Hepatocyte (in vitro differentiated cells): ENCODE results near the gene MRPS22. TPM values are rescaled to one million over a fixed set of nuclear protein-coding genes. Genes with fewer than 3 reads are reported as not detected.
"Not testable (repeated sequence)": the region's sequence is repeated elsewhere in the genome, so short reads cannot be mapped to it uniquely, and the experiment has no call there.

Experiments used
- DNase-seq: peaks from one replicate; pipeline ENCODE4 v3.0.0-alpha.2; 2016; ENCODE audit warnings: low spot score
- H2AFZ ChIP-seq: fragments of 200-600 bp; sonication (generic); 2 replicates; pipeline ENCODE4 v1.6.0; 2016; ENCODE audit warnings: antibody characterized with exemption, mild to moderate bottlenecking
- H3K27ac ChIP-seq: fragments of 200-600 bp; sonication (generic); 2 replicates; pipeline ENCODE4 v1.5.1; 2016; ENCODE audit warnings: mild to moderate bottlenecking
- H3K27me3 ChIP-seq: fragments of 200-600 bp; sonication (generic); 2 replicates; pipeline ENCODE4 v1.6.1; 2016
- H3K36me3 ChIP-seq: fragments of 200-600 bp; sonication (generic); replicated peaks from 2 replicates; pipeline ENCODE4 v1.5.1; 2016; ENCODE audit warnings: low read depth; ENCODE audit not compliant: insufficient read depth
- H3K4me1 ChIP-seq: fragments of 200-600 bp; sonication (generic); 2 replicates; pipeline ENCODE4 v1.5.1; 2016; ENCODE audit warnings: mild to moderate bottlenecking, moderate library complexity; ENCODE audit not compliant: insufficient read depth
- H3K4me2 ChIP-seq: fragments of 200-600 bp; sonication (generic); 2 replicates; pipeline ENCODE4 v1.6.0; 2016
- H3K4me3 ChIP-seq: fragments of 200-600 bp; sonication (generic); 2 replicates; pipeline ENCODE4 v1.5.1; 2016; ENCODE audit warnings: mild to moderate bottlenecking
- H3K79me2 ChIP-seq: fragments of 200-600 bp; sonication (generic); 2 replicates; pipeline ENCODE4 v1.6.0; 2017; ENCODE audit warnings: mild to moderate bottlenecking
- H3K9me2 ChIP-seq: fragments of 200-600 bp; sonication (generic); replicated peaks from 2 replicates; pipeline ENCODE4 v1.6.0; 2017; ENCODE audit warnings: mild to moderate bottlenecking; ENCODE audit not compliant: insufficient read depth
- H3K9me3 ChIP-seq: fragments of 200-600 bp; sonication (generic); 2 replicates; pipeline ENCODE4 v1.5.1; 2016; ENCODE audit warnings: low read depth, mild to moderate bottlenecking
- H4K20me1 ChIP-seq: fragments of 200-600 bp; sonication (generic); 2 replicates; pipeline ENCODE4 v1.6.0; 2016; ENCODE audit warnings: mild to moderate bottlenecking; ENCODE audit not compliant: insufficient read depth, poor library complexity, severe bottlenecking
- EZH2 ChIP-seq: fragments of 200-600 bp; sonication (generic); IDR thresholded peaks from 2 replicates; pipeline ENCODE4 v1.6.1; 2016; ENCODE audit warnings: antibody characterized with exemption, mild to moderate bottlenecking, borderline replicate concordance
- EZH2phosphoT487 ChIP-seq: fragments of 200-600 bp; sonication (generic); IDR thresholded peaks from one replicate; pipeline ENCODE4 v1.6.1; 2018; ENCODE audit warnings: antibody characterized with exemption, mild to moderate bottlenecking, low read depth, moderate library complexity; ENCODE audit not compliant: unreplicated experiment, severe bottlenecking
- WGBS: methylation state at CpG from one replicate; pipeline ENCODE4 v1.1.6; 2016; ENCODE audit warnings: low lambda C conversion rate; ENCODE audit errors: missing lambda C conversion rate; 5-methylcytosine and 5-hydroxymethylcytosine counted together
- polyA plus RNA-seq: library from polyadenylated mRNA; unstranded; fragments of >200 nt; fragmentation: Nextera tagmentation; extraction: Ambion mirVana; gene quantifications from 2 replicates; pipeline ENCODE4 v1.2.1, GENCODE V29; 2016
- total RNA-seq: library from RNA; depleted of rRNA; stranded (reverse); fragments of >200 nt; gene quantifications from 2 replicates; pipeline ENCODE4 v1.2.3, GENCODE V29; 2014
- TF ChIP-seq, protein P1 (sequence below): fragments of 200-600 bp; sonication (generic); IDR thresholded peaks from 2 replicates; pipeline ENCODE4 v1.5.1; 2016; ENCODE audit warnings: antibody characterized with exemption, mild to moderate bottlenecking; ENCODE audit not compliant: poor library complexity

MRPS22 gene
- total and polyA plus RNA-seq, 2 experiments from 2014 or later, result 55.1 to 75.7 TPM

DNA sequence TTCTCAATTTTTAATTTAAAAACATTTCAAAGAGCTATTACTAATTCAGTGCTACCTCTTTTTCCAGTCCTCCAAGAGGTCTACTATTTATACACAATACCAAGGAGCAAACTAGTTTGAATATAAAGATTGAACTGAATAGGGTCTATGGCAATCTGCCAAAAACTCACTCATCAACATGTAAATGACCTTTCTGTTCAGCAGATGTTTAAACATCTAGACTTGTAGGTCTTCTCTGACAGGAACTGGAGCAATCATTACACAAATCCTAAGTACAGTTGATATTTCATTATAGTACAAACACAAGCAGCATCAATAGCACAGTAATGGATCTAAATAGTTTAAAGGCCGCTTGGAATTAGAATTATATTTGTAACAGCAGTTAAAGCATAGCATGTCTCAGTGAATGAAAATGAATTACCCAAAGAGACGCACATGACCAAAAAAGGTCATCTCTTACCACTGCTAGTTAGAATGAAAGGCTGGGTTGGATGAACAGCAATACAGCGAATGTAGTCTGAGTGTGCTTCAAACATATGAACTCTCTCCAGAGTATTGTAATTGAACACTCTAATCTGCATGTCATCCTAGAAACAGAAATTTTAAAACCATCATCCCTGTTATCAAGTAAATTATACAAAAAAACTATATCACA, 34.9 kb downstream of the MRPS22 start:
- H3K4me3 ChIP-seq, result no peak overlapping the region
- peaks cover 82% of the 10 kb centered on the region for H3K79me2 ChIP-seq
- H3K9me2 ChIP-seq, result no peaks in the 10 kb centered on the region
- no peaks in the 10 kb centered on the region for H3K27me3 ChIP-seq
- peaks cover 10% of the 10 kb centered on the region for H3K36me3 ChIP-seq
- H3K4me2 ChIP-seq, result no peak overlapping the region
- H2AFZ ChIP-seq, result no peak overlapping the region
- no peaks in the 10 kb centered on the region for H3K9me3 ChIP-seq
- H3K27ac ChIP-seq, result no peak overlapping the region
- peaks cover 77% of the 10 kb centered on the region for H4K20me1 ChIP-seq
- WGBS, result 97% methylated on average over 3 of the region's 3 CpGs
- H3K4me1 ChIP-seq, result no peaks in the 10 kb centered on the region
- no peak for TF ChIP-seq EZH2phosphoT487
- TF ChIP-seq, protein P1, sequence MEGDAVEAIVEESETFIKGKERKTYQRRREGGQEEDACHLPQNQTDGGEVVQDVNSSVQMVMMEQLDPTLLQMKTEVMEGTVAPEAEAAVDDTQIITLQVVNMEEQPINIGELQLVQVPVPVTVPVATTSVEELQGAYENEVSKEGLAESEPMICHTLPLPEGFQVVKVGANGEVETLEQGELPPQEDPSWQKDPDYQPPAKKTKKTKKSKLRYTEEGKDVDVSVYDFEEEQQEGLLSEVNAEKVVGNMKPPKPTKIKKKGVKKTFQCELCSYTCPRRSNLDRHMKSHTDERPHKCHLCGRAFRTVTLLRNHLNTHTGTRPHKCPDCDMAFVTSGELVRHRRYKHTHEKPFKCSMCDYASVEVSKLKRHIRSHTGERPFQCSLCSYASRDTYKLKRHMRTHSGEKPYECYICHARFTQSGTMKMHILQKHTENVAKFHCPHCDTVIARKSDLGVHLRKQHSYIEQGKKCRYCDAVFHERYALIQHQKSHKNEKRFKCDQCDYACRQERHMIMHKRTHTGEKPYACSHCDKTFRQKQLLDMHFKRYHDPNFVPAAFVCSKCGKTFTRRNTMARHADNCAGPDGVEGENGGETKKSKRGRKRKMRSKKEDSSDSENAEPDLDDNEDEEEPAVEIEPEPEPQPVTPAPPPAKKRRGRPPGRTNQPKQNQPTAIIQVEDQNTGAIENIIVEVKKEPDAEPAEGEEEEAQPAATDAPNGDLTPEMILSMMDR, result no peak
- TF ChIP-seq EZH2, result no peak
- DNase-seq, result no peak

DNA sequence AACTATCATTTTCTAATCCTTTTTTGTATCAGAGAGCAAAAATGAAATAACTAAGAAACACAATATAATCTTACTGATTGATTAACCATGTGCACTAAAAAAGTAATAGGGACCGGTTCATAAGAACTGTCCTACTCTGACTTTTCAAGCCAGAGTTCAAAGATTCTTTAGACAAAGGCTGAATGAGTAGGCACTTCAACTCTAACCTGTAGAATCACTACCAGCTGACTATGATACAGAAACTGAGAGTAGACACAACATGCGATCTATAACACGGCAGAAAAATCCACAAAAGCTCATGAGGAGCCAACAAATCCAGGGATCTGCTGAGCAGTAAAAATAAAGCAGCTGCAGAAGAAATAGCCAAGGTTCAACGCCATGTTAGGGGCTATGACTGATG, 36.8 kb downstream of the MRPS22 start:
- whole genome bisulfite sequencing, result 96% methylated on average over 4 of the region's 4 CpGs

DNA sequence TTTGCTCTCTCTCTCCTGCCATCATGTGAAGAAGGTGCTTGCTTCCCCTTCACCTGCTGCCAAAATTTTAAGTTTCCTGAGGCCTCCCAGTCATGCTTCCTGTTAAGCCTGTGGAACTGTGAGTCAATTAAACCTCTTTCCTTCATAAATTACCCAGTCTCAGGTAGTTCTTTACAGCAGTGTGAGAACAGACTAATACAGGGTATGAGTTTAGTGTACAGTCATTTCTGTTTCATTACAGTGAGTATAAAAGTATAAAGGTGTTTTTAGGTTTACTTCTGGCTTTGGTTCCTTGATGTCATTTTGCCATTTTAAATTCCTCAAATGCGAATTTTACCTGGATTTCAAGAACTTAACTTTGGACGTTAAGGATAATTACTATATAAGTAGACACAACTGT, 38.5 kb downstream of the MRPS22 start:
- not testable (repeated sequence) for H3K4me3 ChIP-seq, H3K4me2 ChIP-seq, H3K9me2 ChIP-seq, DNase-seq, H3K36me3 ChIP-seq, H3K4me1 ChIP-seq, H3K9me3 ChIP-seq, H2AFZ ChIP-seq, H3K27ac ChIP-seq, H3K27me3 ChIP-seq
- WGBS, result 90% methylated on average over 2 of the region's 2 CpGs
- Histone ChIP-seq H4K20me1 (peaks cover 97% of the 10 kb centered on the region), H3K79me2 (peaks cover 97% of the 10 kb centered on the region)

More for the DNA sequence above, 36.8 kb downstream of the MRPS22 start:
- Histone ChIP-seq H3K79me2 (peaks cover 93% of the 10 kb centered on the region), H2AFZ (no peak overlapping the region), H3K4me2 (no peak overlapping the region), H3K9me3 (no peaks in the 10 kb centered on the region), H3K27me3 (no peaks in the 10 kb centered on the region), H3K27ac (no peak overlapping the region), H3K4me3 (no peak overlapping the region), H3K36me3 (peaks cover 3% of the 10 kb centered on the region), H3K9me2 (no peaks in the 10 kb centered on the region), H3K4me1 (no peaks in the 10 kb centered on the region), H4K20me1 (peaks cover 94% of the 10 kb centered on the region)
- no peak for DNase-seq
- TF ChIP-seq, protein P1, result no peak
- TF ChIP-seq EZH2 (no peak), EZH2phosphoT487 (no peak)

DNA sequence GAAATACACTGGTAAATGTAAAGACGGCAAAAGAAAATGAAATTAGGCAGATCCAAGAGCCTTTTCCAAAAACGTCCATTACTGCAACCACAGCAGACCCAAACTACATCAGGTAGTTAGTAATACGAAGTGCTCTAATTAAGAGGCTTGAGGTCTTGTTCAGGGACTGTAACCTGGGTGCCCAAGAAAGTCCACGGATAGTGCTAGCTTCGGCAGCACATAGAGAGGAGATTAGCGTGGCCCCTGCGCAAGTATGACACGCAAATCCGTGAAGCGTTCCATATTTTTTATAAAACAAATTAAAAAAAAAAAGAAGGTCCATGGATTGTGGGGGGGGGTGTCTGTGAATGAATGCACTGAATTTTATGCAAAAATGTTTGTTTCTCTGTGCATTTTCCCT, 44.3 kb downstream of the MRPS22 start:
- no peak for DNase-seq
- Histone ChIP-seq H3K36me3 (no peaks in the 10 kb centered on the region), H3K27ac (no peak overlapping the region), H4K20me1 (peaks cover 52% of the 10 kb centered on the region), H3K4me1 (peaks cover 24% of the 10 kb centered on the region), H3K9me3 (no peaks in the 10 kb centered on the region), H3K9me2 (no peaks in the 10 kb centered on the region), H3K79me2 (peaks cover 86% of the 10 kb centered on the region), H3K4me2 (peak overlapping the region; percentile 83), H2AFZ (no peak overlapping the region), H3K27me3 (no peaks in the 10 kb centered on the region), H3K4me3 (peak overlapping the region; percentile 70)
- TF ChIP-seq, protein P1, result no peak
- TF ChIP-seq EZH2 (no peak), EZH2phosphoT487 (no peak)
- 84% methylated on average over 10 of the region's 10 CpGs for WGBS
